Stimulated activated CD8-positive, alpha-beta memory T cell treated with anti-CD3 and anti-CD28 coated beads, Interleukin-15, amount 100 ng/mL, for 48 hours (primary cell): ENCODE results near the gene TTI1.

ENCODE experiments used
- DNase-seq, 2 donors: peaks; one replicate each; pipeline ENCODE4 v3.0.0-alpha.2; 2020; ENCODE audit warnings: low read depth in 2 of 2

TTI1 gene

DNA sequence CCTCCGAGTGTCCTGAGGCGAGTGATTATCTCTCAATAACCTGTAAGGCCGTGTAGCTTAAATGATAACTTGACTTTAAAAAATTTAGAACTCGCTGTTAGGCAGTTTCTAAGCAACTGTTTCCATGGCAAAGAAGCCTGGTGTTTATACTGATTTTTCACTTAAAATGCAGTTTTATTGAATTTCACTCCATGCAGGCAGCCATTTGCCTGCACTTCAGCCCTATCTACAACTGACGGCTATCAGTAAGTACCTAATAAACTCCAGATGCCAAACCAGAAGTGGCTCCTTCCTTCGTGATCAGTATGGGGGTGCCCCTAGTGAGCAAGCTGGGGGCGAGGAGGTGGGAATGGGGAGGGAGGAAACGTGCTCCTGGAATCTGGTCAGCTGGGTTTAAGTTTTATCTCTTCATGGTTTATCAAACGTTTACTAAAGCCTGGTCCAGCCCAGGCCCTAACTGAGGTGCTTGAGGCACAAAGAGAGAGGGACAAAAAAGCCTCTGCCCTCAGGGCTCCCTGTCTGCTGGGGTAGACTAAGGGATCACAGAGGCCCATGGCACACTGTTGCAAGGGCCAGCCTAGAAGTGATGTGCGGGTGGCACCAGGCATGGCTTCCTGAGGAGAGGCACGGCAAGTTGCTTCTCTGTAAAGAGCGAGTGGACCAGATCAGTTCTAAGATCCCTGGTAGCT is 45.5 kb downstream of the TTI1 start:
- DNase-seq, result no peak

DNA sequence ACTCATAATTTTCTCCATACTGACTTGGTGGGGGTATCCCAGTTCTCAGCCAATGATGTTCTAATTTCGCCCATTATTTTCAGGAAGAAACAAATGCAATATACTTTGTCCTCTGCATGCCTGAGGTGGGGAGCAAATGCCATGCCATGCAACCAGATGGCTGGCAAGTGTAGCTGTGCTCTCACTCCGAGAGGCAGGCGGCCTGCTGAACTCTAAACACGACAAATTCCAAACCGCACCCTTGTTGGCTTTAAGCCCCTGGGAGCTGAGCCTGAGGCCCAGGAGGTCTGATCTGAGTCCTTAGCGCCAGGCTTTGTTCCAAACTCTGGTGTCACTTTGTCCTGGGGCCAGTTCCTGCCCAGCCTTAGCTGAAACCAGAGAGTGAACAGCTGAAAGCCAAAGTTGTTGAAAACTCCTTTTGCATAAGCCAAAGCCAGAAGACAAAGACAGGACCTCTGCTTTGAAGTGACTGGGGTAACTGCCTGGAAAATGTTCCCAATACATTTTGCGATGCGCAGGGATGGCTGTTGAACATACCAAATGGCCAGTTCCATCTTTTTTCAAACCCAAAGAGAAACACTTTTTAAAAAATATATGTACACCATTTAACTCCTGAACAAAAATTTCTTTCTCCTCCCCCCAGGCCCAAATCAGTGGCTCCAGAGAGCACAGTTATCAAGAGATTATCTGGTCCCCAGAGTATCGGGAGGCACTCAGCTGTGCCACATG is 46.2 kb downstream of the TTI1 start:
- DNase-seq, result no peak

DNA sequence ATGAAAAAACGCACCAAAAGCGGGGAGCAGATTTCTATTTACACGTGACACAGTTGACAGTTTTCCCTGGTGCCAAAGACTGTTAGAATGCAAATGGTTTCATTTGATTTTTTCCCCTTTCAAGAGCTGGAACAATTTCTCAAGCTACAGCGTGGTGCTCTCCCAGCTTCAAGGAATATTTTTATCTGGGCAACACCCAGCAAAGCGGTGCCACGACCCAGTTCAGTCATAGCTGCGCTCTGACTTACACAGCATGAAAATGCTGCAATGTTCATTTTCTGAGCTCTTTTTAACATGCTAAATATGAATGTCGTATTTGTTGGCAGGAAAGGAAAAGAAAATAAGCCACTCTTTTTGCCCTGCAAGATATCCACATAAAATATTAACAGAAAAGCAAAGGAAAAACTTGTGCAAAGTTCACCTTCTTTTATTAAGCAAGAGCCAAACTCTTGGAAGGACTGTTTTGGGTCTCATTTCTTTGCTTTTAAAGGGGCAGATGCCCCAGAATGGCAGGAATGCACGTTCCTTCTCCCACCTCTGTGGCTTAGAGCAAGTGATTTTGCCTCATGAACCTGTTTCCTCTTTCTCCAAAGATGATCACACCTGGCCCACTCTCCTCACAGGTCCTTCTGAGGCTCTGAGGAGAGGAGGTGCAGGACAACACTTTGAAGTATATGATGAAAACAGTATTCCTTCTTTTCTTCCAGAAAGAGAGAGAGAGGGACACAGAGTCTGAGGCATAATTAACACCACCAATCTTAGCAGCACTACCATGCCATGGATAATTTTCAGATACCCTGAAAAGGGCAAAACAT is 47.0 kb downstream of the TTI1 start:
- no peak for DNase-seq

DNA sequence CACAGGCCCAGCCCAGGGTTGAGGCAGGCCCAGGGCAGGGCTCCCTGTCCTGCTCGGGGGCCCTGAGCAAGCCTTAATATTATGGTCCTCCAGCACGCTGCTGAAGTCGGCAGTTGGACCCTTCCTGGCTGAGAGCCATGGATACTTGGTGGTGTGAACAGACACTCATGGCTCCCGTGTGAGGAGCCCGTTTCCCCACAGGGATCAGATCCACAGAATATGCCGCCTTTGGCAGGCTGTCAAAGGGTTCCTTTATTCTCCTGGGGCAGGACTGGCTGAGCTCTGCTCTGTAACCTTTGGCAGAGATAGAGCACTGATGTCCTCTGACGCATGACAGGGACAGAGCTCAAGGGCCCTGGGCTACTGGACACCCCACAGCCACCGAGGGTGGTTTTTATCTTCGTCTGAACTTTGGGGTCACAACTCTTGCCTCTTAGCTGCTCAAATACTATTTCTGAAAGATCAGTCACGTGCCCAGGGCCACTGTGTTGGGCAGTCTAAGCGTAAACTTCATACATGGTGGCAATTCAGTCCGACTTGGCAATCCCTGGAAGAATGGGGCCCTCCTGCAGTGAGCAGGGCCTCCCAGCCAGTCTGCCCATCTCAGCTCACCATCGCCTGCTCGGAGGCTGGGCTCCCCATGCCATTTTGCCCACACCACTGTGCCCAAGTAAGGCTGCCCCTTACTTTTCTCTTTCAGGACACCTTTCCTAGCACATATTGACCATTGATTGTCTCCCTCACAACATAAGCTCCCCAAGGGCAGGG is 49.1 kb downstream of the TTI1 start:
- no peak for DNase-seq

DNA sequence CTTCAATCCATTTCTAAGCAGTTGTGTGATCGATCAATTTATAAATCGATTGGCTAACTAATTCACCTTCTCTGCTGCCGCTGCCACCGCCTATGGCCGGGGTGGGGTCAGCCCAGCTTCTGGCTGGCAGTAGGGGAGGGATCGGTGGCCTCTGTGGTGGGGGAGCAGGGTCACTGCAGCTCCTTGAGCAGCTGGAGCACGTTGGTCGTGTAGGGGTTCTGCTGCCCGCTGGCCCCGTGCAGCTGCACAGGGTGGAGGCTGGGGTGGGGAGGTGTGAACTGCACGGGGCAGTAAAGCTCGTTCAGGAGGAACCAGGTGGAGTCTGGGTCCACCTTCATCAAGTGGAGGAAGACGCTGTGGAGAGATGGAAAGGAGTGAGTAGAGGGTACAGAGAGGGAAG is 50.0 kb downstream of the TTI1 start:
- no peak for DNase-seq

DNA sequence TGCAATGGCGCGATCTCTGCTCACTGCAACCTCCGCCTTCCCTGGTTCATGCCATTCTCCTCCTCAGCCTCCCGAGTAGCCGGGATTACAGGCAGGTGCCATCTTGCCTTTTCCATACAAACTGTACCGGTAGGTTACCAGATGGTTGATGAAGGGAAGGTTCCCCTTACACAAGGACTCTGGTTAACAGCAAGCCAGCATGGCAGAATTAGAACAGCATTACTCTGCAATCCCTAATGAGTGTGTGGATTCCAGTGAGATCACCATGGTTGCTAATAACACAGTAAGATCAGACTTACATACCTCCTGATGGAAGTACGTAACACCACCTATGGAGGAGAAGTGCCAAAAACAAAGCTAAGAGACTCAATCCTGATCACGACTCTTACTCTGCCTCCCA is 51.7 kb downstream of the TTI1 start:
- DNase-seq, result no peak

DNA sequence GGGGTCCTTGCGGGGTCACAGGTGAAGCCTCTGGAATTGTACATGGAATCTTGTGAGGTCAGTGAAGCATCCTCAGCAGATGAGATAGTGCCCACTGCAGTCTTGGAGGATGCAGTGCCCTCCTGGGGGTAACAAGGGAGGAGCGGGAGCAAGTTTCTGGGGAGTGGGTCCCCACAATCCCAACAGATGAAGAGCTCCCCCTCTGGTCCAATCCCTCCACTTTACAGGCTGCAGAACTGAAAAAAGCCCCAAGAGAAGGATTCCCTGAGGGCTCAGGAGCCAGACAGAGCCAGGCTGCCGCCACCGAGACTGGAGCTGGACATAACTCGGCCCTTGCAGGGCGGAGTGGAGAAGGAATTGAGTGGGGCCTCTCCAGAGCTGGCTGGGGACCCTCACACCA is 52.4 kb downstream of the TTI1 start:
- DNase-seq, result no peak

DNA sequence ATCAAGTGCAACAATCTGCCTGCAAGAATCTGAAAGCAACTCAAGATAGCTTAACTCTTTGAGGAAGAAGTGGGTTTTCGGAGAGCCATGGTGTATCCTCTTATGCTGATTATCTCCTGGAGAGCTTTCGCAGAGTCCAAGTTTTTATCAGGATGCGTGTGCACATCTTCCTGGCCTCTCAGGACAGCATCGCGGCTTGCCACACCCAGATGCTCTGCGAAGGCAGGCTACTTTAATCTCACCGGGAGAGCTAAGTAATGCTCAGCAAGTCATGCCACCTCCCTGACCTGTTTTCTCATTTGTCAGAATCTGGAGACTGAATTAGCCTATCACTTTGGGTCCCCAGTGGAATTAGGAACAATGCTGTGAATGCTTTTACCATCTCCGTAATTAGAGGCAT is 52.9 kb downstream of the TTI1 start:
- no peak for DNase-seq

DNA sequence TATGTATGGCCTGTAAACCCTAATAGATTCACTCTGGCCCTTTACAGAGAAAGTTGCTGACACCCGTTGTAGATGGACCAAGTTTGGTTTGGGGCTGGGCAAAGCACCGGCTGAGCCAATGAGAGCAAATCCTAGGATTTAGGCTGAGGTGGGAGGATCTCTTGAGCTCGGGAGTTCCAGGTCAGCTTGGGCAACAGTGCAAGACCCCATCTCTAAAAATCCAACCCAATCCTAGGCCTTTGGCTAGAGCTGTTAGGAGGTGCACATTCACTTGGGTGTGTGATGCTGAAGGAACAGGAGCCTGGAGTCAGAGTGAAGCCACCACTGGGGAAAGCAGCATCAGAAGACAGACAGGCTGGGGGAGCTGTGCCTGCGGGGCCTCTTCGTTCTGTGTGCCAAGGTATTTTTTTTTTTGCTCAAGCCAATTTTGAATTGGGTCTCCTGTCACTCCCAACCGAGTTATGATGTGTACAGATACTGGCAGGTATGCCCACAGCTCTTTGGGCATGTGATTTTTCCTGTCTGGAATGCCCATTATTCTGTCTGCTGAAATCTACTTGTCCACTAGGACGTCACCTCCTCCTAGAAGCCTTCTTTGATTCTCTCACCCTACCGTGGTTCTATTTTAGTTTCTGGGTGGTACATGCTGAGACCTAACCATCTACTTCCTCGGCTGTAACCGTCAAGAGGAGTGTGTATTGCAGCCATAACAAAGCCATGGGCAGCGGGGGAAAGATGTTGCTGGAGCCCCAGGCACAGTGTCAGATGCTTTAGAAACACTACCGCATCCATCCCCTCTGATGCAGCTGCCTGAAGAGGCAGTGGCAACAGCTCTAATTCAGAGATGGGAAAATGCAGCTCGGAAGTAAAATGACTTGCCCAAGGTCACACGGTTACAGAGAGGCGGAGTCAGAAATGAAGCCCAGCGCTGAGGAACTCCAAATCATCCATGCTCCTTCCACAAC is 54.0 kb downstream of the TTI1 start:
- no peak for DNase-seq

DNA sequence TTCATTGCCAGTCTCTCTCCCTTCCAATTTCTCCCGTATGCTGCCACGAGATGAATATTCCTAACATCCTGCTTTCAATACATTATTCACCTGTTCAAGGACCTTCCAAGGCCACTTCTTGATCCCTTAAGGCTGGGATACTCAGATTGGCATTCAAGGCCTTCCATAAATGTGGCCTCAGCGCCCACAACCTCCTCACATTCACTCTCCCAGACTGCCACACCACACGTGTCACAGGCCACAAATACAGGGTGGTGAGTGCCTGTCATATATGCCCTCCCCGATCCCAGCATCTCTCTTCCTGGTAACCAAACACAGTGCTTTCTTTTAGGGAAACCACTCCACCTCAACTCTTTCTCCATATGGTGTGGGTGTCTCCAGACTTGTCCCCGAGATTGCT is 55.5 kb downstream of the TTI1 start:
- DNase-seq, result no peak

DNA sequence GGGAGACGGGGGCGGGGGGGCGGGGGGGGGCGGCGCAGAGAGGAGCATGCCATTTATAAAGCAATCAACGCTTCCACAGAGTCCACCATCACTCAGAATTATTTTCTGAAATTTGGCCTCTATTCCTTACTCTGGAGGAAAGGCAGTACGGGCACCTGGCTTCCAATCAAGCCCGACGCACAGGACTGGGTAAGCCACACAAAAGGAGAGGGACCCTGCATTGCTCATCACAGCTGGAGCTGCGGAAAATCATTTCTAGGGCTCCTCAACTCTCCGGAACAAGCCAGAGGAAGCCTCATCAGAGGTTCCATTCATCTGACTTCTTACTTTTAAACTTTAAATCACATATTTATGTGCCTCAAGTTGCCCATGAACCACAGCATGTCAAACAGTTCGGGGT is 55.9 kb downstream of the TTI1 start:
- no peak for DNase-seq

DNA sequence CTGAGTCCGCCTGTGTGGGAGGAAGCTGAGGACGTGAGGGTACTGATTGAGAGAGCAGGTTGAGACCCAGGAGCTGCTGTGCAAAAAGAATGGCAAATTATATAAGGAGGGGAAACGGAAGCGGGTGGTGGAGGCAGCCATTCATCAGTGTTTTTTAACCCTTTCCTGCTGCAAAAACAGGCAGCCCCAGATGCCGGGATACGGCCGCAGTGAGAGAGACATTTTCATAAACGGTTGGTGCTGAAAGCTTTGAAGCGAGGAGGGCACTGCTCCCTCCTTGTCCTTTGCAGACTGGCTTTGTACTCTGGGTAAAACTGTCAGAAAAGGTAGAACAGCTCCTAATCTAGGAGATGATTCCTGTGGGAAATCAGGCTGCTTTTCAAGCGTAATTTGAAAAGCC is 56.4 kb downstream of the TTI1 start:
- DNase-seq, result no peak

DNA sequence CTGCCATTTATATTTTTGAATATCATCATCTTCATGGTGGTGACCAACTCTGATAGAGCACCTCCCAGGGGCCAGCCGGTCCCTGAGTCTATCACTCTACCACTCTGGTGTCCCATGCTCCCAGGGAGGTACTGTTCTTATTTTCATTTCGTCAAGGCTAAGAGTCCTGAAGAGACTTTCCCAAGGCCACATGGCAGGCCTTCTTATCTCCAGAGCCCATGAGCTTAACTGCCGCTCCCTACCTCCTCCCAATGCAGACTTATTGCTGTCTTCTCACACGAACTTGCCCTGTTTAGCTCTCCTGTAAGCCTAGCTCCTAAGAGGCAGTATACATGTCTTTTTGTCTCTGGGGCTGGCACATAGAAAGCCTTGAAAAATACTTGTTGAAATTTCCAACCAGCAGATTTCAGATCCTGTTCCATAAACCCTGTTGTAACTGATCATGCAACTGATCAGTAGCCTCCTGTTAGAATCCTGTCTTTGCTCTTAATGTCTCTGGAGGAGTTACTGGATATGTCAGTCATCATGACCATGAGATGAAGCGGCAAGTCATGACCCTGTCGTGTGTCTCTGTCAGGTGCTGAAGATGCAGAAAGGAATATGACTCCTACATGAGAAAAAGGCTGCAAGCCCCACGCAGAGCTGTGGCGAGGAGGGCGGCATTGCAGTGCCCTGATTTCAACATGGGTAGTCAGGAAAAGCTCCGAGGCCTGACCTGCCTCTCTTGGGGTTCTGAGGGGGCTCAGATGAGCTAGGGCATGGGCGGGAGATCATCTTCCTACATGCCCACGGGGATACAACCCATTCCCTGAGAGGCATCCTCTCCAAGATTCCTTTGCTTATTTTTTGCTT is 60.0 kb downstream of the TTI1 start:
- DNase-seq, result no peak

DNA sequence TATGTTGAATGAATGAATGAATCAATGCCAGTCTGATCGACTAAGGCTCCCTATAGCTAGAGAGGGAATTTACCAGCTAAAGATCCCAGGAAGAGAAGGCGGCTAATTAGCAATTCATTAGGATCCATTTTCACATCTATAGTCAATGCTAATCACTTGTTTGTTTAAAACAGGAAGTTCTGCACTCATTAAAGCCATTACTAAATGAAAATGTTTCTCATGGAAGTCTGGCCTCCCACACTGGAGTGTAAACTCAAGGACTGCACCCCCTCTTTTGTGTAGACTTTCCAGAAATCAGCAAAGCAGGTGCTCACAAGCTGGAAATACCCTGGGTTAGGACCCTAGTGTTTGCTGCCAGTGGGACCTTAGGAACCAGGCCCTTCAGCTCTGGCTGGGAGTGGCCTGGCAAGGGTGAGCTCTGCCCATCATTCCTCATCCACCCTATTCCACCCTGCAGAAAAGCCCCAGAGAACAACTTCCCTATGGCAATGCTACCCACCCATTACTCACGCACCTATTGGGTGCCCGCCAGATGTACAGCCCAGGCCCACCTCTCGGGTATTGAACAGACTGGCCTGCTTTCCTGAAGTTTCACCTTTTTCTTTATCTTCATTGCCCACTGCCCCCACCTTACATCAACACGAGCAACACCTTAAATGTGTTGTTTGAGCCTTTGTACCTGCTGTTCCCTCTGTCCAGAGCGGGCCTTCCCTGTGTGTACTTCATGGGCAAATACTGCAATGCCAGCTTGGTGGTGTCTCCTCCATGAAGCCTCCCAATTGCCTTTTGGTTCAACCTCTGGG is 60.8 kb downstream of the TTI1 start:
- DNase-seq, result no peak

DNA sequence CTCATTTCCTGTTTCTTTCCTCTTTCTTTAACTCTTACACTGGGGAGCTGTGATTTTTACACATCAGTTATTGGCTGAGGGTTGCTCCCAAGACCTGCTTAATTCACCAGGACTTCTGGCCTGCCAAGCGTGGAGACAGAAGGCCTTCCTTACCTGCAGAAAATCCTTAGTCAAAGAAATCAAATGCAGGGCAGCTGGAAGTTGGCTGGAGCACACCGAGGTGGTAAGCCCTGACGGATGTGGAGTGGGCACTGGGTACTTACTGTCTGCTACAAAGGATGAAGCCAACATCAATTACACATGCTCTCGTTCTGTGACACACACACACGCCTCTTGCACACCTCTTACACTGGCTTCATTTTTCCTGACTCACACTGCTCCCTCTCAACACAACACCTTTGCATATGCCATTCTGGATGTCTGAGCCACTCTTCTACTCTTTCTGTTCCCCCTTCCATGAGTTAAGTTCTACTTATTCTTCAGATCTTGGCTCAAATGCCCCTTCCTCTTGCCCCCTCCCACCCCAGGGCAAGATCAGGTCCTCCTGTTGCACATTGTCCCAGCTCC is 61.6 kb downstream of the TTI1 start:
- DNase-seq, result no peak

DNA sequence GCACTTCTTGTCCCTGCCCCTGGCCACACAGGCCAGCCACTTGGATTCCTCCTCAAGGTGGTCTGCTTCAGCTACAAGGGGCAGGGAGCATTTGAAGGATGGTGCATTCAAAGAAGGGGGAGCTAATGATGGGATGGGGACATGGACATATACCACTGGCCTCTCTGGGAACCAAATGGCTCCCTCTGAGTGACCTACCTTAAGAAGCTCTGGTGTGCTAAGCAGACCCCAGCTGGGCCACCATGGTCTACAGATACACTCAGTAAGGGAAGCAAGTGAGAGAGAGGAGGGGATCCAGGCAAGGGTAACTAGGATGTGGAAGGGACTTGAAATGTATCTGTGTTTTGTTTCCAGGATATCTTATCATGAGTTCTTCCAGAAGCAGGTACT is 62.4 kb downstream of the TTI1 start:
- DNase-seq, result no peak

DNA sequence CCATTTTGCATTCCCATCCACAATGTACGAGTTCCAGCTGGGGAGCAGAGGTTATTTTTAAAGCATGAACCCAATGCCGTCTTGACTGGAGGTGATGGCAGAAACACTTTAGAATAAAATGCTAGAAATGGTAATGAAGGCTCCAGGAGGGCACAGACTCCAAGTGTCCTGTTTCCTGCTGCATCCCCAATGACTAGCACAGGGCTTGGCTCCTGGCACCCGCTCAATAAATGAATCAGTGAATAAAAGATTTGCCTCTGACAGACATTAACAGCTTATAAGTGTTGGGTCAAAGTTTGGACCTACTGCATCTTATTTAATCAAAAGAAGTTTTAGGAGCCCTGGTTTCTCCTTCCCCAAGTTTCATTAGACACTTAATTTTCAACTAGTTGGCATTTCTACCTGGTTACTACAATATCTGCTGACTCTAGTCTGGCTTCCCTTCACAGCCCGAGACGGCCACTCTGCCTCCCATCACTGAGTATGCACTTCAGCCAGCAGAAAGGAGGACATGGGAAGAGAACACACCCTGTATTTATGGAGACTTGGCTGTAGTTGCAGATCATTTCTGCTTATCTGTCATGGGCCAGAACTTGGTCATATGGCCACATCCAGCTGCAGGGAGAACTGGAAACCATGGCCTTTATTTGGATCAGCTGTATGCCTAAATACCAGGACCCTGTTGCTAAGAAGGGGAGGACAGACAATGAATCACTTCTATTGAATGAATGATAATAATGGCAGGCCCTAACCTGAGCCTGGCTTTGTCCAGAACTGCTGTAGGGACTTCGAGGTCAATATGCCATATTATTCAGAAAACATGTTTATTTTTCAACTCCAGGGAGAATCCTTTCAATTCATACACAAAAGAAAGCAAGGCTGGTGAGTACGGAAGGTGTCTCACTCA is 63.1 kb downstream of the TTI1 start:
- DNase-seq, result no peak
